Heart left ventricle (tissue), 16 donors: ENCODE measurements around the gene PARD3. TPM values are rescaled to one million over a fixed set of nuclear protein-coding genes. Genes with fewer than 3 reads are reported as not detected.

Experiments used
- ATAC-seq, 4 donors: fragments of 200-7000 bp; cut with Tn5 transposase; one replicate each; pipeline ENCODE4 v1.9.1; 2020 to 2022; ENCODE audit warnings: moderate library complexity in 4 of 4, mild to moderate bottlenecking in 3 of 4, moderate number of reproducible peaks in 1 of 4
- DNase-seq, 5 donors: peaks; one replicate each; pipeline ENCODE4 v3.0.0-alpha.2; 2020
- H3K27ac ChIP-seq, 12 donors: fragments of 200-600 bp; sonication (generic) in 4 of 12; one replicate each; pipeline versions ENCODE4 v1.5.0 to v1.8.0; 2016 to 2022; ENCODE audit warnings: mild to moderate bottlenecking in 2 of 12
- H3K27me3 ChIP-seq, 9 donors: fragments of 200-600 bp; sonication (generic) in 2 of 9; one replicate each; pipeline versions ENCODE4 v1.5.1 to v1.8.0; 2016 to 2022; ENCODE audit warnings: mild to moderate bottlenecking in 3 of 9
- H3K36me3 ChIP-seq, 9 donors: fragments of 200-600 bp; sonication (generic) in 2 of 9; one replicate each; pipeline versions ENCODE4 v1.5.0 to v1.8.0; 2018 to 2022; ENCODE audit warnings: mild to moderate bottlenecking in 2 of 9
- H3K4me1 ChIP-seq, 12 donors: fragments of 200-600 bp; sonication (generic) in 4 of 12; one replicate each; pipeline versions ENCODE4 v1.5.0 to v1.8.0; 2016 to 2022; ENCODE audit warnings: mild to moderate bottlenecking in 3 of 12
- H3K4me3 ChIP-seq, 12 donors: fragments of 200-600 bp; sonication (generic) in 4 of 12; one replicate each; pipeline versions ENCODE4 v1.5.0 to v1.8.0; 2017 to 2022; ENCODE audit warnings: mild to moderate bottlenecking in 9 of 12, moderate library complexity in 4 of 12
- H3K9me3 ChIP-seq, 12 donors: fragments of 200-600 bp; sonication (generic) in 4 of 12; one replicate each; pipeline versions ENCODE4 v1.5.0 to v1.8.0; 2016 to 2022; ENCODE audit warnings: mild to moderate bottlenecking in 1 of 12
- CTCF ChIP-seq, 12 donors: fragments of 200-600 bp; sonication (generic) in 4 of 12; IDR thresholded peaks; one replicate each; pipeline versions ENCODE4 v1.5.0 to v1.8.0; 2018 to 2022; ENCODE audit warnings: antibody characterized with exemption in 12 of 12, mild to moderate bottlenecking in 5 of 12
- POLR2A ChIP-seq, 2 donors: fragments of 450-650 bp; IDR thresholded peaks; one replicate each; pipeline ENCODE4 v1.6.1; 2017; ENCODE audit warnings: antibody characterized with exemption in 2 of 2, mild to moderate bottlenecking in 2 of 2, moderate library complexity in 2 of 2
- WGBS, 4 donors: extraction: QIAGEN DNeasy Blood & Tissue Kit in 2 of 4; methylation state at CpG; one replicate each; pipeline versions ENCODE4 v1.1.5 to v1.1.7; 2013 to 2018; 5-methylcytosine and 5-hydroxymethylcytosine counted together
- intact Hi-C, 10 donors: fragments of 100-400 bp; cut with DNase I; formaldehyde crosslinking; loops; one replicate each; pipeline versions ENCODE4 v1.11.1 to v1.14.2; 2022
- polyA plus RNA-seq, 2 donors: library from polyadenylated mRNA; stranded (reverse); fragments of 200-250 nt; gene quantifications; one replicate each; pipeline ENCODE4 v1.2.3, GENCODE V29; 2013
- total RNA-seq, 9 donors: library from RNA; depleted of rRNA in 2 of 9; stranded (reverse); fragments of >200 nt in 2 of 9; fragmentation: NEBNext Ultra II Directional in 3 of 9; extraction: Animal tissue kit (Norgen Biotek cat#: 25700) in 3 of 9; gene quantifications; one replicate each; pipeline versions ENCODE4 v1.1.0 to v1.2.4, GENCODE V29; 2016 to 2023
- donor health status: ischemic (EF 13 %, LVEDD 7.1; RV severe dilation, severe dysfunction).
- donor health status: healthy with polysubstance abuse.
- donor health status: DM: no; HTN: yes; CAD: no.
- donor health status: DM: no; HTN: no; CAD: no.
- donor health status: ischemic (EF 25% LVEDD 6.9; RV normal size, moderate dysfunction).
- donor health status: ischemic (EF 25% LVEDD 5.7; RV mildly dilated, moderate dysfunction).
- donor health status: healthy.
- donor health status: DM: yes; HTN: yes; CAD: no.
- donor health status: ischemic (EF 35%, LVEDD 5.7; RV mildly dilated, moderate dysfunction).
- donor health status: nonischemic (EF 11% LVEDD 7.7; RV severe dilation, severe dysfunction).
- donor health status: DM: yes; HTN: yes; CAD: no.
- donor health status: PGD.
- donor health status: ischemic (EF 29% LVEDD 5.4; RV normal size, mild dysfunction).
- donor health status: nonischemic (EF 23%, LVEDD 6.1; RV moderate dilation, normal function).

The PARD3 gene
- total and polyA plus RNA-seq, 11 donors: 24.8 to 69.7 (median 33.1) TPM

DNA sequence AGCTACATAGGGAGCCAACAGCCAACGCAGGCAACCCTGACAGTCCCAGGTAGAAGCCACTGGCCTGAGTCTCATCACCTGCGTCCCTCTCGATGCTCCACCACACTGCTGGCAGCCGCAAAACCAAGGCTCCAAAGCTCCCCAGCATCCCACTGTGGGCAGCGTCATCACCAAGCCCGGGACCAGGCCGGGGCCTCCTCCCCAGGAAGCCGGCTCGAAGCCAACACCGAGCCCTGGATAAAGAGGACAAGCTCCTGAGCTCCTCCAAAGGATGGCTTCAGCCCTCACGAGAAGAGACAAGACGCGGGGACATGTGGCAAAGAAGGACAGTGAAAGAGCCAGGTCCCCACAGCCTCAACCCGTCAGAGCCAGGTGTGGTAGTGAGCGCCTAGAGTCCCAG lies 23.9 kb downstream of the PARD3 start:
- Histone ChIP-seq H3K27ac (no peak overlapping the region), H3K27me3 (no peaks in the 10 kb centered on the region), H3K4me3 (no peak overlapping the region), H3K9me3 (peaks cover 0 to 2% (median 0%) of the 10 kb centered on the region in 12 donors), H3K36me3 (no peaks in the 10 kb centered on the region), H3K4me1 (peaks cover 0 to 43% (median 16%) of the 10 kb centered on the region in 12 donors)
- ATAC-seq (peak in 1 of 4 donors; percentile 15), DNase-seq (no peak)
- intact Hi-C loops: no loop called here
- no peak for TF ChIP-seq POLR2A (IDR thresholded peaks at IDR 0.05)
- TF ChIP-seq CTCF (IDR thresholded peaks at IDR 0.05): no peak
- 89 to 95% (median 94%) methylated on average over 8 to 15 of the region's 15 CpGs for WGBS, 4 donors

GRCh38 chr10:34789966-34790506 lies 25.1 kb downstream of the PARD3 start:
- 35 to 54% (median 41%) methylated on average over 4 of the region's 4 CpGs for WGBS, 4 donors
- Histone ChIP-seq H3K4me1 (peaks cover 0 to 46% (median 20%) of the 10 kb centered on the region in 12 donors), H3K27ac (no peak overlapping the region), H3K9me3 (no peaks in the 10 kb centered on the region), H3K4me3 (no peak overlapping the region), H3K36me3 (no peaks in the 10 kb centered on the region), H3K27me3 (no peaks in the 10 kb centered on the region)
- peak in 2 of 4 donors; percentile 23 to 38 for ATAC-seq
- TF ChIP-seq POLR2A (IDR thresholded peaks at IDR 0.05) (no peak), CTCF (IDR thresholded peaks at IDR 0.05) (no peak)
- intact Hi-C loops: no loop called here
- no peak for DNase-seq

- TF ChIP-seq CTCF (IDR thresholded peaks at IDR 0.05) (no peak), POLR2A (IDR thresholded peaks at IDR 0.05) (no peak)
- DNase-seq (no peak), ATAC-seq (no peak)
- Histone ChIP-seq H3K4me1 (peaks cover 5 to 42% (median 24%) of the 10 kb centered on the region in 12 donors), H3K4me3 (no peak overlapping the region), H3K9me3 (no peaks in the 10 kb centered on the region), H3K27me3 (no peaks in the 10 kb centered on the region), H3K36me3 (no peaks in the 10 kb centered on the region), H3K27ac (no peak overlapping the region)
- intact Hi-C loops: no loop called here
- 42 to 47% (median 44%) methylated on average over 1 of the region's 1 CpG for WGBS, 4 donors
Observed at GRCh38 chr10:34786464-34786863, 28.6 kb downstream of the PARD3 start.

GRCh38 chr10:34781711-34782110 lies 33.4 kb downstream of the PARD3 start:
- ATAC-seq: peak in 3 of 4 donors; percentile 10 to 62 (median 25)
- H3K36me3 ChIP-seq: no peaks in the 10 kb centered on the region
- peaks cover 8 to 46% (median 30%) of the 10 kb centered on the region in 12 donors for H3K4me1 ChIP-seq
- no peak for TF ChIP-seq POLR2A (IDR thresholded peaks at IDR 0.05)
- H3K27me3 ChIP-seq: no peaks in the 10 kb centered on the region
- no peak for DNase-seq
- no peak overlapping the region for H3K4me3 ChIP-seq
- 47 to 63% (median 54%) methylated on average over 3 of the region's 3 CpGs for WGBS, 4 donors
- intact Hi-C loops: no loop called here
- H3K27ac ChIP-seq: peak overlapping the region in 8 of 12 donors; percentile 5 to 53 (median 30)
- no peaks in the 10 kb centered on the region for H3K9me3 ChIP-seq
